Activated CD4-positive, alpha-beta T cell treated with anti-CD3 and anti-CD28 coated beads, Interleukin-2, amount 50 U/mL, for 4 hours (primary cell): ENCODE results near the gene CEP63.

Experiments
- DNase-seq, 2 experiments: peaks; one replicate each; pipeline ENCODE4 v3.0.0-alpha.2; 2020

Gene CEP63

GRCh38 chr3:134610432-134611385 is 124.9 kb downstream of the CEP63 start:
- DNase-seq = no peak

DNA sequence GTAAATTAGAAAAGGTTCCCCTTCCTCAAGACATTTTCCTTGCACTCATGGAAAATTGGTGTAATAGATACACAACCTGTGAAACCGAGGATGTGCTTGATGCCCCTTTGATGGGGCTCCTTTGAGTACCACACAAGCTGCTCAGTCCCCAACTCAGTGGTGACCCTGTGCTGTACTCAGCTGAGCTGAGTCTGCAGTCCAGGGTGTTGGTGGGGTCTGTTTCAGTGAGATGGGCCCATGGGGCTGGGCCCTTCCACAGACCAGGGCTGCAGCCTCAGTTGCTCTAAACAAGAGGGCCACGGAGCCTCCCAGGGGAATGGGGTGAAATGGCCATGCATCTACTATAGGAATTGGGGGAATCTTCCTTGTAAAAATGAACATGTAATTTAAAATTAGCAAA is 125.7 kb downstream of the CEP63 start:
- DNase-seq = no peak

DNA sequence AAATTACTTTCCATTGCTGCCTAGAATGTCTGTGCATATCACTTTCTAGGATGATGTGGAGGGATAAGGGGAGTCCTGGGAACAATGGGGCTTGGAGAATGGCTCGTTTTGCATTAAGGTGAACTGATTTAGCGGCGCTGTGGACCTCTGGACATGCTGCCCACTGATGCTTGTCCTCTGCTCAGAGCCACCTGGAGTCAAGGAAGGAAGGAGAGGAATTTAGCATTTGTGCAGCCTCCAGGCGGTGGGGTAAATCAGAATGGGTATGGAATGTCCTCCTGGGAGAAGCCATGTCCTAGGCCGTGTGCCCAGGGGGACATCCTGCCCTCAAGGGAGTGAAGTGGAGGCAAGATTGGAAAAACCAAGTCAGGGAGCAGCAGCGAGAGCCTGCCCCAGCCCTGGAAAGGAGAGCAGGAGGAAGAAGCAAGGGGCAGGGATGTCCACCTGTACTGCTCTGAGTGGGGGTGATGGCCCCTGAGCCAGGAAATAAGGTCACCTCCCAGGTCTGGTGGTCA is 127.2 kb downstream of the CEP63 start:
- no peak for DNase-seq

- DNase-seq = no peak
These were observed 129.1 kb downstream of the CEP63 start for GRCh38 chr3:134614955-134615354.

DNA sequence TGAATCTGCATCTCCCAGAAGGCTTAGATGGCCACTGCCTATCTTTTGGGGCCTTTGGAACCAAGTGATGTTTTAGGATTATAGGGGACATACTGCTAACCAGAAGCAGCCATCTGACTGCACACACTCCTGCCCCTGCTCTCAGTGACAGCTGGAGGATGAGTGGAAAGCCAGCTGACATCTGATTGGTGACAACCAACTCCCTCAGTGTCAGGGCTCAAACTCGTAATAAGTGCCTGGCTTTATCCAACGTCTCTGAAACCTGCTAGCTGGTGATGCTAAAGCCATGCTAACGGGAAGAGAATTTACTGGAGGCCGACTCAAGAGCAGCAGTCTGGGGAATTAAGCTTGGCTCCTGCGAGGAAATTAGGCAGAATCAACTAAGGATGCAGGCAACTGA is 129.9 kb downstream of the CEP63 start:
- no peak for DNase-seq

DNA sequence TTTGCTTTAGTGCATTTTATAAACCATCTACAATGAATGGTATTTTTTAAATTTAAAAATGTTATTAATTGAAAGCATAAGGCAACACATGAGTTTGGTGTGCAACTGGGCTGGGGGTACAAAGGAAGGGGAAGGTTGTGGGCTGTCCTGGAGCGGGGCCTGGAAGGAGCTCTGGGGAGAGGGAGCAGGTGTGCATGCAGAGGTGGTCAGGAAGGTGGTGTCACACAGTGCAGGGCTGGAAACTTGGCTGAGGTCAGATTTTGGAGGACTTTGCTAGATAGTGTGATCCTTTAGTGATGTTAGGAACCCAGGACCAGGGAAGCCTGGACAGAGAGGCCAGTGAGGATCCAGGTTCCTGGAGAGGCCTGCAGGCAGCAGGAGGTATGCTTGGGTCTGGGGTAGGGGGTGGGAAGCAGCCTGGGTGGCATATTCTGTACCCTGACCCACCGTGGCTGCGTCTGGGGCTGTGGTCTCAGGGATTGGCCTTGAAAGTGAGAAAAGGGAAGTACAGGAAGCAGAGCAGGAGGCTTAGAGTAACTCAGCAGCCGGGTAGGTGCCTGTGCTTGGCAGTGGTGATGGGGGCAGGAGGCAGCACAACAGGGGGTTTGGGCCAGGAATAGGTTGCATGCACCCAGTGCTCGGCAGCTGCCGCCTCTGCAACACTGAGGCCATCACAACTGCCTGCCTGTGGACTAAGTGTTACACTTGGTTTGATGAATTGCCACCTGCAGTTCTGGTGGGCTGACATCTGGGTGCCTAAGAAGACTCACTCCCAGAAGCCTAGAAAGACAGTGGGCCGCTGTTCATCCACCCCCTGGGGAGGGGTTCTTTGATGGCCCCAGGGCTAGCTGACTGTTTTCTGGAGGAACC is 132.0 kb downstream of the CEP63 start:
- DNase-seq = no peak

GRCh38 chr3:134618478-134619300 is 132.8 kb downstream of the CEP63 start:
- no peak for DNase-seq

GRCh38 chr3:134619301-134619615 is 133.4 kb downstream of the CEP63 start:
- DNase-seq = no peak

GRCh38 chr3:134619884-134620445 is 134.1 kb downstream of the CEP63 start:
- no peak for DNase-seq

DNA sequence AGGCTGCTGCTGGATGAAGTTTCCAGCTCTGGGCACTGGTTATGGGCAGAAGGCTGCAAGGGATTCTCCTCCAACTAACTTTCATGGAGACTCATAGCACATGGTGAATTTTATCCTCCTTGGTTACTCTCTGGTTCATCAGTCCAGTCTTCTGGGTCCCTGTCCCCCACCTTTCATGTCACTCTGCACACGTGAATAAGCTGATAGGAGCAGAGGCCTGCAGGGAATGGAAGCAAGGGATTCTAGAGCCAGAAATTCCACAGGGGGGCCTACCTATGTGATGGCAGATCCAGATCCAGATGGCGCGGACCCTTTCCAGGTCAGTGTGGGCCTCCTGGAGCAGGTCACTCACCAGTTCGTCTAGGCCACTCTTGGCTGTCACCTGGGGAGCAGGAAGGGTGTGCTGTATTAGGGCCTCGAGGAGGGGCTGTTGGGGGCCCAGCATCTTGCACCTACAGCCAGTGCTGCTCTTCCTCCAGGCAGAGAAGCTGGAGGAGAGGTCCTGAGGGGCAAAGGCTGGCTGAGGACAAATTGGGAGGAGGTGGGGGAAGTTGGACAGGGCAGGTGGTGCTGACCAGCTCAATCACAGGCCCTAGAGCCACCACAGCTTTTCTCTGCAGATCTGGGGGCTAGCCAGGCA is 134.7 kb downstream of the CEP63 start:
- no peak for DNase-seq

GRCh38 chr3:134621854-134622253 is 136.0 kb downstream of the CEP63 start:
- no peak for DNase-seq

- no peak for DNase-seq
These were observed 137.0 kb downstream of the CEP63 start for GRCh38 chr3:134622806-134623365.

- no peak for DNase-seq
These were observed 137.9 kb downstream of the CEP63 start for GRCh38 chr3:134623615-134624245.
